ENCODE results near the gene GRID2IP. TPM values are rescaled to one million over a fixed set of nuclear protein-coding genes. Genes with fewer than 3 reads are reported as not detected.

Gene GRID2IP
- total RNA-seq, 4 donors from 2014 or later = 0.27 TPM; not detected in 3

DNA sequence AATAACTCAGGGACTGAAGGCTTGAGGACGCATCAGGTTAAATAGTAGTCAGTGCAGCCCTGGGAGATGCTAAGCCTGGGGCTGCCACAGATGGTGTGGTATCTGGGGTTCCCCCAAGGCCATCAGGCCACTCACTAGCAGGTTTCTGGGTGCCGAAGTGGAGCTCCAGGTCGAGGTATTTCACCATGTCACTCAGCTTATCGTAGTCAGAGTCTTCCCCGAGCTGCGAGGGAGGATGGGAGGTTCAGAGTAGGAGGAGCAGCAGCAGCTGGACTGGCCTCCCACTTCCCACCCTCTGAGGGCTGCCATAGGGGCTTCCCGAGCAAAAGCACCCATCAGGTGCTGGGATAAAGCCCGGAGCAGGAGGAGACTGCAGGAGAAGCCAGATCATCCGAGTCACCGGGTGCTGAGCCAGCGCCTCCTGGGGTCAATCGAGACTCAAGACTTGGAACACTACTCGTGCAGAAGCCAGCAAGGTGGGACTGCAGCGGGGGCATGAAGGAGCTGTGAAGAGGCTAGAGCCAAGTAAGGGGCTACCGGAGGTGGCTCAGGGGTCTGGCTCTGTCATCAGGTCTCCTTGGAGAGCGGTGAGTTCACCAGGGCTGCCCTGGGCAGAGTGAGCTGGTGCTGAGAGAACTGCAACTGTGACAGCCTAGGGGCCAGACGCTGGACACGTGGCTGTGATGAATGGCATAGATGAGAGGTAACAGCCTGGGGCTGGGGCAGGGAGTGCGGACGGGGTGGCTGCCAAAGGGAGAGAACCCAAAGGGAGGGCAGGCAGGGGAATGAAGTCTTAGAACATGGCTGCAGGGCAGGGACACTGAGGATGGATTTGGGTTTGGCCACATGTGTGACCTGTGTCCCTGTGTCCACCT, 45.3 kb downstream of the GRID2IP start:
- peaks cover 0 to 20% (median 8%) of the 10 kb centered on the region in 3 donors for H3K4me1 ChIP-seq
- H3K27ac ChIP-seq = no peak overlapping the region
- 22 to 43% methylated on average over 6 to 9 of the region's 20 CpGs for WGBS, 2 donors (ENCODE audit: low coverage in 1 of 2)
- TF ChIP-seq POLR2A (IDR thresholded peaks at IDR 0.05) (no peak), EP300 (IDR thresholded peaks at IDR 0.05) (no peak), POLR2AphosphoS5 (IDR thresholded peaks at IDR 0.05) (no peak)
- TF ChIP-seq, protein P1, sequence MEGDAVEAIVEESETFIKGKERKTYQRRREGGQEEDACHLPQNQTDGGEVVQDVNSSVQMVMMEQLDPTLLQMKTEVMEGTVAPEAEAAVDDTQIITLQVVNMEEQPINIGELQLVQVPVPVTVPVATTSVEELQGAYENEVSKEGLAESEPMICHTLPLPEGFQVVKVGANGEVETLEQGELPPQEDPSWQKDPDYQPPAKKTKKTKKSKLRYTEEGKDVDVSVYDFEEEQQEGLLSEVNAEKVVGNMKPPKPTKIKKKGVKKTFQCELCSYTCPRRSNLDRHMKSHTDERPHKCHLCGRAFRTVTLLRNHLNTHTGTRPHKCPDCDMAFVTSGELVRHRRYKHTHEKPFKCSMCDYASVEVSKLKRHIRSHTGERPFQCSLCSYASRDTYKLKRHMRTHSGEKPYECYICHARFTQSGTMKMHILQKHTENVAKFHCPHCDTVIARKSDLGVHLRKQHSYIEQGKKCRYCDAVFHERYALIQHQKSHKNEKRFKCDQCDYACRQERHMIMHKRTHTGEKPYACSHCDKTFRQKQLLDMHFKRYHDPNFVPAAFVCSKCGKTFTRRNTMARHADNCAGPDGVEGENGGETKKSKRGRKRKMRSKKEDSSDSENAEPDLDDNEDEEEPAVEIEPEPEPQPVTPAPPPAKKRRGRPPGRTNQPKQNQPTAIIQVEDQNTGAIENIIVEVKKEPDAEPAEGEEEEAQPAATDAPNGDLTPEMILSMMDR (IDR thresholded peaks at IDR 0.05) = no peak
- H3K9me3 ChIP-seq = no peaks in the 10 kb centered on the region
- ATAC-seq = no peak
- H3K4me3 ChIP-seq = no peak overlapping the region
- no peaks in the 10 kb centered on the region for H3K36me3 ChIP-seq
- peaks cover 11% of the 10 kb centered on the region for H3K27me3 ChIP-seq

DNA sequence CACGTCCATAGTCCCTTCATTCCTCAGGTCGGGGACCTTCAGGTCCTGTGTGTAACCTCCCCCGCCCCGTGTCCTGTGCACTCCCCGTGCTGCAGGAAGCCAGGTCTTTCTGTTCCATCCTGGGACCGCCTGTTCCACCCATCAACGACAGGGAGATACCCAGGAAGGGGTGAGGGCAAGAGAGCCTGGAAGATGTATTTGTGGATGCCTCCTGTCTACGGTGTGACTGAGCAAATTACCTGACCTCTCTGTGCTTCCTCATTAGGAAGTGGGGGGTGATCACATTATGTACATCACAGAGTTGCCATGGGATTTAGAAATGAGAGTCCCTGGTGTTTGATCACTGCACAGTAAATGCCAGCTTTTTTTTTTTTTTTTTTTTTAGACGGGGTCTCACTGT, 46.3 kb downstream of the GRID2IP start:
- no peak for ATAC-seq
- H3K4me1 ChIP-seq = peaks cover 0 to 20% (median 8%) of the 10 kb centered on the region in 3 donors
- TF ChIP-seq POLR2A (IDR thresholded peaks at IDR 0.05) (no peak), POLR2AphosphoS5 (IDR thresholded peaks at IDR 0.05) (no peak), EP300 (IDR thresholded peaks at IDR 0.05) (no peak)
- TF ChIP-seq, protein P1 (IDR thresholded peaks at IDR 0.05) = no peak
- H3K27me3 ChIP-seq = peaks cover 11% of the 10 kb centered on the region
- WGBS, 2 donors (ENCODE audit: low coverage in 1 of 2) = 67% methylated on average over 2 of the region's 9 CpGs; no CpG with 5 or more reads in 1 of the 2 donors
- H3K9me3 ChIP-seq = no peaks in the 10 kb centered on the region
- peak overlapping the region in 1 of 4 donors; percentile 85 for H3K27ac ChIP-seq
- H3K4me3 ChIP-seq = peak overlapping the region in 1 of 2 donors; percentile 79
- H3K36me3 ChIP-seq = no peaks in the 10 kb centered on the region

DNA sequence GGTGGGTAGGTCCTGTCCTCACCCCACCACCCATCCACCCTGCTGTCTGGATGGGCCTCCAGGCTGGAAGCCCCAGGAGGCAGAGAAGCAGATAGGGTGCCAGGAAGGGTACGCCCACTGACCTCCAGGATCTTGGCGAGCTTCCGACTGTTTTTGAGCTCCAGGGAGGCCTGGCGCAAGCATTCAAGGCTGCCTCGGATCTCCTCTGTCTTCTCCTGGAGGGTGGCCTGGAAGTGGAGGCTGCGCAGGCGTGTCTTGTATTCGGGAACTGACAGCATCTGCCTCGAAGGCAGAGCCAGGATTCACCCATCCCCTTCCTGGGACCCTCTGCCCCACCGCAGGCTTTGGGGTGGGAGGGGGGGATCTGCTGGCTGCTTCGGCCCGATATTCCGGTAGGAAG, 48.4 kb downstream of the GRID2IP start:
- Histone ChIP-seq H3K27me3 (peaks cover 11% of the 10 kb centered on the region), H3K27ac (peak overlapping the region in 1 of 4 donors; percentile 85), H3K9me3 (no peaks in the 10 kb centered on the region), H3K4me1 (peaks cover 0 to 20% (median 8%) of the 10 kb centered on the region in 3 donors), H3K4me3 (peak overlapping the region in 1 of 2 donors; percentile 79), H3K36me3 (no peaks in the 10 kb centered on the region)
- TF ChIP-seq, protein P1 (IDR thresholded peaks at IDR 0.05) = no peak
- TF ChIP-seq POLR2A (IDR thresholded peaks at IDR 0.05) (no peak), EP300 (IDR thresholded peaks at IDR 0.05) (no peak)
- no peak for ATAC-seq
- no CpG with 5 or more reads among the region's 13 CpGs for WGBS, 2 donors (ENCODE audit: low coverage in 1 of 2)

DNA sequence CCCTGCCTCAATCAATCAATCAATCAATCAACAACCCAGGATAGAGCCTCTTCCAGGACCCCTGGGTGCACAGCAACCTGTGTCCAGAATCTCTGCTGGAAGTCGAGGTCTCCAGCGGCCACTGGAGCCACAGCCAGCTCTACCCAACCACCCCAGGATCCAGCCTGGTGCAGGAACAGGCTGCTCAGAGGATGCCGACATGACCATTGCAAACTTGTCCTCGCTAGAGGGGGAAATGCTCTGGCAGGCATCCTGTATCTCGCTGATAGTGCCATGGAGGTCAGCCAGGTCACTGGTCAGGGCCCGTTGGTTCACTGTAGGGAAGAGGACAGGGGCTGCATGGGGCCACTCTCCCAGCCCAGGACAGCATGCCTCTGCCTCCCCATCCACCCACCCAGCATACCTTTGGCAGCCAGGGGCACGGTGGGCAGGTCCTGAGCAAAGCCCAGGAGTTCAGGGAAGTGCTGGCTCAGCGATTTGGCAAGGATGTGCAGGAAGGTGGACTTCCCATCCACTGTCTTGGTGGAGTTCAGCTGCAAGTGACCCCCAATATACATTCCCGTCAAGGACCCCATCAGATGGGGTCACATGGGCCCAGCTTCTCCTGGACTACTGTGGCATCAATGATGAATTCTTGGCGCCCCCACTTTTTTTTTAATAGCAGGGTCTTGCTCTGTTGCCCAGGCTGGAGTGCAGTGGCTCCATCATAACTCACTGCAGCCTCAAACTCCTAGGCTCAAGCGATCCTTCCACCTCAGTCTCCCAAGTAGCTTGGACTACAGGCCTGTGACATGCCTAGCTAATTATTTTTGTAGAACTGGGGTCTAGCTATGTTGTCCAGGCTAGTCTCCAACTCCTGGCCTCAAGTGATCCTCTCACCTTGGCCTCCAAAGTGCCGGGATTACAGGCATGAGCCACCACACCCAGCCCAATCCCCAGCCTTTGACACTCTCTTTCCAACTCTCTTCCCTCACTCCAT, 49.4 kb downstream of the GRID2IP start:
- 80 to 95% methylated on average over 4 of the region's 12 CpGs for WGBS, 2 donors (ENCODE audit: low coverage in 1 of 2)
- Histone ChIP-seq H3K4me1 (peaks cover 0 to 20% (median 8%) of the 10 kb centered on the region in 3 donors), H3K27ac (no peak overlapping the region), H3K36me3 (no peaks in the 10 kb centered on the region), H3K4me3 (no peak overlapping the region), H3K9me3 (no peaks in the 10 kb centered on the region), H3K27me3 (peaks cover 11% of the 10 kb centered on the region)
- TF ChIP-seq, protein P1 (IDR thresholded peaks at IDR 0.05) = no peak
- no peak for TF ChIP-seq EP300 (IDR thresholded peaks at IDR 0.05)
- no peak for TF ChIP-seq POLR2AphosphoS5 (IDR thresholded peaks at IDR 0.05)
- no peak for TF ChIP-seq POLR2A (IDR thresholded peaks at IDR 0.05)
- ATAC-seq = no peak
